HG02885 (cell line): ENCODE measurements around the gene CPNE5.
A peak's percentile ranks its signal among the peaks of the same experiment; 100 is the strongest.

ENCODE experiments used
- ATAC-seq: cut with Tn5 transposase; IDR thresholded peaks from one replicate; pipeline ENCODE4 v1.9.1; 2021; ENCODE audit warnings: mild to moderate bottlenecking; ENCODE audit not compliant: unreplicated experiment, poor library complexity

CPNE5 gene

GRCh38 chr6:36692220-36692619 is 147.0 kb downstream of the CPNE5 start:
- ATAC-seq, result peak; percentile 82

- no peak for ATAC-seq
Observed at GRCh38 chr6:36691612-36692011, 147.6 kb downstream of the CPNE5 start.

GRCh38 chr6:36691011-36691410 is 148.2 kb downstream of the CPNE5 start:
- ATAC-seq, result no peak
